Right atrium auricular region (tissue), 2 donors: ENCODE measurements around the gene POLL. TPM values are rescaled to one million over a fixed set of nuclear protein-coding genes. Genes with fewer than 3 reads are reported as not detected.

Experiments used
- DNase-seq: peaks from one replicate; pipeline ENCODE4 v3.0.0-alpha.2; 2019; ENCODE audit warnings: low spot score
- H3K27ac ChIP-seq, 2 donors: fragments of 200-600 bp; sonication (generic); 1 replicate in 1 of 2; 2 replicates in 1 of 2; pipeline ENCODE4 v1.5.1; 2016 to 2019
- H3K27me3 ChIP-seq, 2 donors: fragments of 200-600 bp; sonication (generic); one replicate each; pipeline versions ENCODE4 v1.5.1 to v1.6.0; 2017 to 2019
- H3K36me3 ChIP-seq: fragments of 200-600 bp; sonication (generic); one replicate; pipeline ENCODE4 v1.5.1; 2016
- H3K4me1 ChIP-seq, 2 donors: fragments of 200-600 bp; sonication (generic); one replicate each; pipeline versions ENCODE4 v1.5.1 to v1.6.0; 2017 to 2019
- H3K4me3 ChIP-seq, 2 donors: fragments of 200-600 bp; sonication (generic); 1 replicate in 1 of 2; 2 replicates in 1 of 2; pipeline ENCODE4 v1.5.1; 2017 to 2019; ENCODE audit warnings: mild to moderate bottlenecking in 1 of 2, moderate library complexity in 1 of 2
- H3K9me3 ChIP-seq, 2 donors: fragments of 200-600 bp; sonication (generic); one replicate each; pipeline ENCODE4 v1.5.1; 2019
- CTCF ChIP-seq, 2 donors: fragments of 200-600 bp; sonication (generic); IDR thresholded peaks; one replicate each; pipeline ENCODE4 v1.5.1; 2019; ENCODE audit warnings: antibody characterized with exemption in 2 of 2
- total RNA-seq, 2 donors: library from RNA; depleted of rRNA; stranded (reverse); fragments of >200 nt; gene quantifications; one replicate each; pipeline ENCODE4 v1.1.0, GENCODE V29; 2016

Gene POLL
- total RNA-seq, 2 donors from 2014 or later, result 13.0 to 25.5 TPM

- no peak overlapping the region for H3K4me3 ChIP-seq
- H3K9me3 ChIP-seq, result no peaks in the 10 kb centered on the region
- peaks cover 31% of the 10 kb centered on the region for H3K36me3 ChIP-seq
- no peak for DNase-seq
- no peak overlapping the region for H3K27ac ChIP-seq
- TF ChIP-seq CTCF (IDR thresholded peaks at IDR 0.05), result no peak
- H3K4me1 ChIP-seq, result peaks cover 0 to 18% of the 10 kb centered on the region in 2 donors
- no peaks in the 10 kb centered on the region for H3K27me3 ChIP-seq
These were observed 2.2 kb downstream of the POLL start for GRCh38 chr10:101585841-101586240.

GRCh38 chr10:101580486-101581399 lies 7.3 kb downstream of the POLL start:
- DNase-seq, result no peak
- Histone ChIP-seq H3K27ac (no peak overlapping the region), H3K4me3 (no peak overlapping the region), H3K36me3 (peaks cover 49% of the 10 kb centered on the region), H3K4me1 (no peaks in the 10 kb centered on the region), H3K9me3 (no peaks in the 10 kb centered on the region), H3K27me3 (no peaks in the 10 kb centered on the region)
- no peak for TF ChIP-seq CTCF (IDR thresholded peaks at IDR 0.05)

- DNase-seq, result no peak
- TF ChIP-seq CTCF (IDR thresholded peaks at IDR 0.05), result no peak
These were observed 8.6 kb downstream of the POLL start for GRCh38 chr10:101579516-101579870.

GRCh38 chr10:101578803-101579515 lies 9.1 kb downstream of the POLL start:
- Histone ChIP-seq H3K27me3 (no peaks in the 10 kb centered on the region), H3K27ac (no peak overlapping the region), H3K36me3 (peaks cover 39% of the 10 kb centered on the region), H3K4me1 (no peaks in the 10 kb centered on the region), H3K4me3 (no peak overlapping the region), H3K9me3 (no peaks in the 10 kb centered on the region)
- DNase-seq, result no peak
- TF ChIP-seq CTCF (IDR thresholded peaks at IDR 0.05), result no peak

More at GRCh38 chr10:101579516-101579870, 8.6 kb downstream of the POLL start:
- Histone ChIP-seq H3K4me3 (no peak overlapping the region), H3K27ac (no peak overlapping the region), H3K36me3 (peaks cover 42% of the 10 kb centered on the region), H3K27me3 (no peaks in the 10 kb centered on the region), H3K4me1 (no peaks in the 10 kb centered on the region), H3K9me3 (no peaks in the 10 kb centered on the region)

GRCh38 chr10:101578192-101578591 lies 9.9 kb downstream of the POLL start:
- Histone ChIP-seq H3K27ac (no peak overlapping the region), H3K4me3 (no peak overlapping the region), H3K4me1 (no peaks in the 10 kb centered on the region), H3K27me3 (no peaks in the 10 kb centered on the region), H3K9me3 (peaks cover 0 to 3% of the 10 kb centered on the region in 2 donors), H3K36me3 (peaks cover 33% of the 10 kb centered on the region)
- TF ChIP-seq CTCF (IDR thresholded peaks at IDR 0.05), result no peak
- DNase-seq, result no peak
